CD4-positive, CD25-positive, alpha-beta regulatory T cell (primary cell): ENCODE results near the gene HYAL1. TPM values are rescaled to one million over a fixed set of nuclear protein-coding genes. Genes with fewer than 3 reads are reported as not detected.

ENCODE experiments used
- ATAC-seq, 2 donors: fragments of 150-1000 bp; cut with Tn5 transposase; one replicate each; pipeline ENCODE4 v1.10.0; 2021; ENCODE audit warnings: low read depth in 2 of 2, moderate number of reproducible peaks in 2 of 2, moderate library complexity in 1 of 2
- DNase-seq, 3 donors: peaks; one replicate each; pipeline versions ENCODE4 v3.0.0 to v3.0.0-alpha.2; 2012 to 2022; ENCODE audit warnings: mixed read lengths in 1 of 3
- H3K27ac ChIP-seq: one replicate; pipeline ENCODE4 v1.7.0; 2013; ENCODE audit warnings: mild to moderate bottlenecking, low read length; ENCODE audit not compliant: insufficient read depth, poor library complexity, severe bottlenecking
- H3K27me3 ChIP-seq: one replicate; pipeline ENCODE4 v1.7.0; 2013; ENCODE audit warnings: low read length; ENCODE audit not compliant: control insufficient read depth, insufficient read depth
- H3K36me3 ChIP-seq: one replicate; pipeline ENCODE4 v1.7.0; 2013; ENCODE audit warnings: mild to moderate bottlenecking, low read length, moderate library complexity; ENCODE audit not compliant: control insufficient read depth, insufficient read depth
- H3K4me1 ChIP-seq: 2 replicates; pipeline ENCODE4 v1.7.0; 2013; ENCODE audit warnings: mild to moderate bottlenecking, low read length; ENCODE audit not compliant: insufficient read depth, control insufficient read depth, poor library complexity, severe bottlenecking
- H3K4me3 ChIP-seq: one replicate; pipeline ENCODE4 v1.7.0; 2013; ENCODE audit warnings: low read depth, mild to moderate bottlenecking, low read length, moderate library complexity
- H3K9me3 ChIP-seq, 2 experiments: 1 replicate in 1 of 2; 2 replicates in 1 of 2; pipeline ENCODE4 v1.7.0; 2013; ENCODE audit warnings: low read length in 2 of 2, mild to moderate bottlenecking in 1 of 2, moderate library complexity in 1 of 2; ENCODE audit not compliant: control insufficient read depth in 2 of 2
- H3K27ac Mint-ChIP-seq, 3 donors: one replicate each; pipeline ENCODE4 v1.8.0; 2020 to 2022; ENCODE audit warnings: mild to moderate bottlenecking in 3 of 3, mixed read lengths in 3 of 3, moderate library complexity in 2 of 3
- H3K27me3 Mint-ChIP-seq: one replicate; pipeline ENCODE4 v1.8.0; 2022; ENCODE audit warnings: mild to moderate bottlenecking, mixed read lengths
- H3K36me3 Mint-ChIP-seq: one replicate; pipeline ENCODE4 v1.8.0; 2020; ENCODE audit warnings: mixed read lengths
- H3K4me1 Mint-ChIP-seq, 4 donors: one replicate each; pipeline ENCODE4 v1.8.0; 2020 to 2022; ENCODE audit warnings: mixed read lengths in 4 of 4, mild to moderate bottlenecking in 1 of 4
- H3K4me3 Mint-ChIP-seq, 4 donors: one replicate each; pipeline ENCODE4 v1.8.0; 2020 to 2022; ENCODE audit warnings: mild to moderate bottlenecking in 4 of 4, mixed read lengths in 4 of 4, moderate library complexity in 3 of 4
- H3K9me3 Mint-ChIP-seq, 7 donors: one replicate each; pipeline ENCODE4 v1.8.0; 2020 to 2022; ENCODE audit warnings: mixed read lengths in 7 of 7, mild to moderate bottlenecking in 3 of 7, moderate library complexity in 2 of 7
- polyA plus RNA-seq, 4 donors: library from polyadenylated mRNA; unstranded; fragments of 300-500 nt; fragmentation: Illumina TruSeq; gene quantifications; one replicate each; pipeline ENCODE4 v1.2.3, GENCODE V29; 2021
- total RNA-seq: library from RNA; stranded (reverse); gene quantifications from one replicate; pipeline ENCODE4 v1.2.3, GENCODE V29; 2022

Gene HYAL1
- total and polyA plus RNA-seq, 5 donors from 2014 or later = 0.07 to 0.35 (median 0.21) TPM; not detected in 1

DNA sequence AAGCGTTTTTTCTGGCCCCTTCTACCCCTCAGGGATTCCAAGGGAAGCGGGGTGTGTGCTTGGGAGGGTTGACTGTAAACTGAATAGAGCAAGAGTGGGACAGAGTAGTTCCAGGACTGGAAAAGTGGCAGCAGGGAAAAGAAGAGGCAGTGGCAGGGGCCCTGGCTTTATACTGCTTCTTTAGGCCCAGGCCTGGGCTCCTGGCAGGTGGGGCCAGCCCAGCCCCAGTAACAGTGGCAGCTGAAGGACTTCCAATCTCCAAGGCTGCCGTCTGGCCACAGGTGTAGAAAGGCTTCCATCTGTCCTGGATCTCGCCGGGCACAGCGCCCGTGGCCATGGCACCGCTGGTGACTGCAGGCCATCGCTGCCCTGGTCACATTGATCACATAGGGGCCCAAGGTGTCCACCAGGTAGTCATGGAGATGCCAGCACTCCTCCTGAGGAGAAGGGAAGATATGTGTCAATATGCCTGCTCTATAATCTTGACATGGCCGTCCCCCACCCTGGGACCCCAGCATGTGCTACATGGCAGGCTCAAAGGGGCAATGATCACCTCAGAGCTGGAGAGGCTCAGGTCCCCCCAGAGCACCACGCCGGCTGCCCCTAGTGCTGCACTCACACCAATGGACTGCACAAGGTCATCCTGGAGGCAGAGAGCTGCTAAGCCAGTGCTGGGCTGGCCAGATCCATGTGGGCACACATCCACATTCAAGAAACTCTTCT is 10.1 kb downstream of the HYAL1 start:
- no peaks in the 10 kb centered on the region for H3K27me3 Mint-ChIP-seq
- H3K4me1 Mint-ChIP-seq = peaks cover 0 to 34% (median 16%) of the 10 kb centered on the region in 4 donors
- Histone ChIP-seq H3K27ac (peak overlapping the region; percentile 80), H3K27me3 (no peaks in the 10 kb centered on the region), H3K4me3 (peak overlapping the region; percentile 70), H3K36me3 (peaks cover 22% of the 10 kb centered on the region), H3K4me1 (peaks cover 21% of the 10 kb centered on the region), H3K9me3 (no peaks in the 10 kb centered on the region)
- DNase-seq (no peak), ATAC-seq (no peak)
- peak overlapping the region; percentile 82 to 92 (median 90) for H3K4me3 Mint-ChIP-seq
- peaks cover under 1% of the 10 kb centered on the region for H3K36me3 Mint-ChIP-seq
- H3K9me3 Mint-ChIP-seq = no peaks in the 10 kb centered on the region
- peak overlapping the region in 2 of 3 donors; percentile 97 to 99 for H3K27ac Mint-ChIP-seq

DNA sequence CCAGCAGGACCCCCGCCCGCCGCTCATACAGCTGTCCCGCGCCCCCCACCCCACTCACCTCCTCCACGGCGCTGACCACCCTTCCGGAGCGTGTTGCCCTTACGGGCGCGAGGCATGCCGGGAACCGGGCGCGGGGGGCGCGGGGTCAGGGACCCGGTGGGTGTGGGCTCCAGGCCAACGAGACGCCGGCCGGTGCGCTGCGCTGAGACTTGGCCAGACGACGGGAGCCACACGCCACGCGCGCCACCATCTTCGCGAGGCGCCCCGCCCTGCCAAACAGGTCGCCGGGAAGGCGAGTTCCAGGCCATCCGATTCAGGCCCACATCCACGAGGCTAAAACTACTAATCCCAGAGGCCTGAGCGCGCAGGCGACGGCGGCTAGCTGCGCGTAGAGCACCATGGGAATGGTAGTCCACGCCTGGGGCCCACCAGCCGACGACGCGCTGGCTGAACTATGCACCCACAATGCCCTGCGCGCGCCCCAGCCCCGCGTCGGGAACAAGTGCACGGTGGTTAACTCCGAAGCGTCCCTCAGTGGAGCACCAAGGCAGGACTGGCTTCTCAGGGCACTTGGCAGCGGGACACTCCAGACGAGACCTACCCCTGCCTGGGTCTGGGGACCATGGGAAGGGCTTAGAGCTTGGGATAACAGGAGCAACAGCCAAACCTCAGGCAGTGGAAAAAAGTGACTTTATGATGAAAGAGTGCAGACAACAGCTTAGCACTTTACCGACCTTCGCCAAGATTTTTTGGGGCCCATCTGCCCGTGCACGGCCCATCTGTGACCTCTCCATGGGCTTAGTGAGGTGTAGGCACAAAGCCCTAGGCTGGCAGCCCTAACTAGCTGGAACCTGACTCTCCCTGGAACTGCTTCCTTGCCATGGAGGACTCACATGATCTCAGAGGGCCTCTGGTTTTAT is 11.0 kb downstream of the HYAL1 start, which contains the start of gene IFRD2:
TSS of gene IFRD2 (minus strand) at position 271 of the 920 bp plus-strand sequence. CDS start at position 116, 155 bp downstream.
- Mint-ChIP-seq H3K27me3 (no peaks in the 10 kb centered on the region), H3K36me3 (peaks cover 4% of the 10 kb centered on the region), H3K27ac (peak within 1 kb of the TSS; percentile 97 to 99 (median 97)), H3K4me1 (peaks cover 0 to 26% (median 14%) of the 10 kb centered on the region in 4 donors), H3K4me3 (peak within 1 kb of the TSS; percentile 82 to 92 (median 90)), H3K9me3 (no peaks in the 10 kb centered on the region)
- peak; percentile 99 for ATAC-seq
- Histone ChIP-seq H3K9me3 (no peaks in the 10 kb centered on the region), H3K27ac (peak within 1 kb of the TSS; percentile 80), H3K4me1 (peaks cover 15% of the 10 kb centered on the region), H3K36me3 (peaks cover 29% of the 10 kb centered on the region), H3K27me3 (no peaks in the 10 kb centered on the region), H3K4me3 (peak within 1 kb of the TSS; percentile 75)
- peak; percentile 95 to 99 (median 95) for DNase-seq

DNA sequence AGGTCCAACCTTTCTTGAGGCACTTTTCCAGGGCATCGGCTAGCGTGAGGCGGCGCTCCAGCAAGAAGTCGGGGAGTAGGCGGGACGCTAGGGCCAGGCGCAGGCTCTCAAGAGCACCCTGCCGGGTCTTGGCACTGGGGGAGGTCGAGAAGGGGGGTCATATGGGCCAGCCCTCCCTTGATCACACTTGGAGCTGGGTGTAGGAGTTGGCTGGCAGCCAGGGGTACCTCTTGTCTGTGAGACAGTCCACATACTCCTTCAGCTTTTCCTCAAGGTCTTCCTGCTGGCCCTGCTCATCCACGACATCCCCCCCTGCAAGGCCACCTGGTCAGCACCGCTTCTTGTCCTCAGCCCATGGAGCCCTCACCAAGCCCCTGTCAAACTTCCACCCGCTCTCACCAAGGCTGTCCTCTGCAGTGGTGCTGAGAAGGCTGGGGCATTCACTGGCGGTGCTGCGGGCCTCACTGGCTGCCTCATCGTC is 13.2 kb downstream of the HYAL1 start:
- Histone ChIP-seq H3K4me1 (peaks cover 15% of the 10 kb centered on the region), H3K36me3 (peaks cover 34% of the 10 kb centered on the region), H3K27ac (no peak overlapping the region), H3K9me3 (no peaks in the 10 kb centered on the region), H3K4me3 (no peak overlapping the region), H3K27me3 (no peaks in the 10 kb centered on the region)
- no peaks in the 10 kb centered on the region for H3K27me3 Mint-ChIP-seq
- ATAC-seq = no peak
- peaks cover 0 to 21% (median 12%) of the 10 kb centered on the region in 4 donors for H3K4me1 Mint-ChIP-seq
- H3K36me3 Mint-ChIP-seq = peaks cover 4% of the 10 kb centered on the region
- no peak overlapping the region for H3K27ac Mint-ChIP-seq
- no peaks in the 10 kb centered on the region for H3K9me3 Mint-ChIP-seq
- peak overlapping the region; percentile 44 to 62 (median 60) for H3K4me3 Mint-ChIP-seq
- DNase-seq = no peak

DNA sequence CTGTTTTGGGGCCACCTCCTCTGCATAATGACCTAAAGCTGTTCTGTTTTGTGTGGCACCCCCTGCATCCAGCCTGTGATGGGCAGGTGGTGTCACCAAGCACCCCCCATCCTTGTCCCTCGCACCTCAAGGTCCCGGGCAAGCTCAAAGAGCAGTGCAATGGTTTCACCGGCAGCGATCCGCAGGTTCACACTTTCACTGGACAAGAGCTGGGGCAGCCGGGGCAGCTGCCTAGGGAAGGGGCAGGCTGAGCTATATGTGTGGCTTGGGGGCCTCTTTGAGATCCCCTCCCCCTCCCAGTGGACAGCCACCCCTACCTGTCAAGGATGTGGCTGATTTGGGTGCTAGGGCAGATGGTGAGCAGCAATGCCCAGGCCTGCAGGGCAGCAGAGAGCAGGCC is 14.2 kb downstream of the HYAL1 start:
- H3K4me3 ChIP-seq = no peak overlapping the region
- no peaks in the 10 kb centered on the region for H3K9me3 ChIP-seq
- H3K36me3 ChIP-seq = peaks cover 34% of the 10 kb centered on the region
- DNase-seq (no peak), ATAC-seq (no peak)
- H3K36me3 Mint-ChIP-seq = peaks cover 4% of the 10 kb centered on the region
- no peak overlapping the region for H3K27ac ChIP-seq
- H3K27ac Mint-ChIP-seq = no peak overlapping the region
- H3K9me3 Mint-ChIP-seq = no peaks in the 10 kb centered on the region
- peak overlapping the region in 2 of 4 donors; percentile 21 to 62 for H3K4me3 Mint-ChIP-seq
- peaks cover 15% of the 10 kb centered on the region for H3K4me1 ChIP-seq
- H3K4me1 Mint-ChIP-seq = peaks cover 0 to 21% (median 12%) of the 10 kb centered on the region in 4 donors
- H3K27me3 ChIP-seq = no peaks in the 10 kb centered on the region
- H3K27me3 Mint-ChIP-seq = no peaks in the 10 kb centered on the region

DNA sequence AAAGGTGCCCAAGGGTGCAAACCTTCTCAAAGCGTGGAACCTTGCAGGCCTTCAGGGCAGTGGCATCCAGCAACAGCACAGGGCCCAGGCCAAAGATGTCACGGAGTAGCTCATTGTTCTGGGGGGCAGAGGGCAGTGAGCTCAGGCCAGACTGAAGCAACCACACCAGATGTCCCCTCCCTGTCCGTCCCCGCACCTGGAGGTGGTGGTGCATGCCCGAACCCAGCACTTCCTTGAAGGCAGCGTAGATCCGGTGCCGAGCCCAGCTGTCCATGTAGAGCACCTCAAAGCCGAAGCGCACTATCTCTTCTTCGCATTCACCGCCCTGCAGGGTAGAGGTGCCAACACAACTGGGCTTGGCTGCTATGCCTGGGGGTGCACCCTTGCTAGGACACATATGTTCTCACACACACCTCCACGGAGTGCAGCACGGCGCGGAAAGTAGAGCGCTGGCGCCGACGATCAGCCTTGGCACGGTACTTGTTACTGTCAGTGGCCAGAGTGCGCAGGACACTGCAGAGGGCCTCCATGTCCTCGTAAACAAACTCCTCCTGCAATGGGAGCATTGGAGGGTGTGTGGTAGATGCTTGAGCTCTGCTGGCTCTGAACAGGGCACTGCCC is 14.9 kb downstream of the HYAL1 start:
- Mint-ChIP-seq H3K27ac (no peak overlapping the region), H3K36me3 (peaks cover 4% of the 10 kb centered on the region), H3K27me3 (no peaks in the 10 kb centered on the region), H3K4me3 (peak overlapping the region in 1 of 4 donors; percentile 62), H3K4me1 (peaks cover 0 to 21% (median 10%) of the 10 kb centered on the region in 4 donors), H3K9me3 (no peaks in the 10 kb centered on the region)
- Histone ChIP-seq H3K4me1 (peaks cover 15% of the 10 kb centered on the region), H3K27ac (no peak overlapping the region), H3K27me3 (no peaks in the 10 kb centered on the region), H3K4me3 (no peak overlapping the region), H3K36me3 (peaks cover 34% of the 10 kb centered on the region), H3K9me3 (no peaks in the 10 kb centered on the region)
- no peak for ATAC-seq
- no peak for DNase-seq

DNA sequence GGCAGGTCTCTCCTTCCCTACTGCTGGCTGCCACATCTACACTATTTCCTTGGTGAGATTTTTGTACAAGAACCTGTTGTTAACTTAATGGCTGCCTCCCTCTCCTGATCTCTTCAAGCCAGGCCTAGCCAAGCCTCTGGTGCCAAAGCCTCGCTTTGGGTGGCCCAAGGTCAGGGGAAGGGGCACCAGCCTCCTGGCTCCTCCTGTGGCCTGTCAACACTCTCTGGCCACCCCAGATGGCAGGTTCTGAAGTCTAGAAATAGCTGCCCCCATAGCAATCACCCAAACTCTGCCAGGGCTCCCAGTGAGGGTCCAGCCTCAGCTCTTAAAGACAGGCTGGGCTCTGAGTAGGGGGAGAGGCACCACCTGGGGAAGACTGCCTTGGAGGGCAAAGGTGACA is 16.1 kb downstream of the HYAL1 start:
- ATAC-seq (no peak), DNase-seq (no peak)
- Mint-ChIP-seq H3K27ac (no peak overlapping the region), H3K9me3 (no peaks in the 10 kb centered on the region), H3K4me1 (peaks cover 0 to 13% (median 3%) of the 10 kb centered on the region in 4 donors), H3K36me3 (peaks cover 4% of the 10 kb centered on the region), H3K27me3 (no peaks in the 10 kb centered on the region), H3K4me3 (peak overlapping the region in 2 of 4 donors; percentile 25 to 81)
- peaks cover 9% of the 10 kb centered on the region for H3K4me1 ChIP-seq
- H3K36me3 ChIP-seq = peaks cover 34% of the 10 kb centered on the region
- no peak overlapping the region for H3K4me3 ChIP-seq
- no peaks in the 10 kb centered on the region for H3K27me3 ChIP-seq
- H3K27ac ChIP-seq = no peak overlapping the region
- H3K9me3 ChIP-seq = no peaks in the 10 kb centered on the region
